Nephron (organoid): Measurements from ENCODE around the gene PPARD.
A peak's percentile ranks its signal among the peaks of the same experiment; 100 is the strongest.

ENCODE experiments used
- H3K27ac Mint-ChIP-seq, 3 experiments: 2 replicates each; pipeline ENCODE4 v1.8.0; 2020; ENCODE audit warnings: mixed read lengths in 3 of 3, mild to moderate bottlenecking in 2 of 3, moderate library complexity in 1 of 3
- H3K27me3 Mint-ChIP-seq: 2 replicates; pipeline ENCODE4 v1.8.0; 2021; ENCODE audit warnings: low read depth, mild to moderate bottlenecking, moderate library complexity, mixed read lengths
- H3K36me3 Mint-ChIP-seq: 2 replicates; pipeline ENCODE4 v1.8.0; 2020; ENCODE audit warnings: low read depth, mixed read lengths
- H3K4me1 Mint-ChIP-seq: 2 replicates; pipeline ENCODE4 v1.8.0; 2020; ENCODE audit warnings: mixed read lengths
- H3K4me3 Mint-ChIP-seq, 3 experiments: 2 replicates each; pipeline ENCODE4 v1.8.0; 2020; ENCODE audit warnings: mild to moderate bottlenecking in 3 of 3, mixed read lengths in 3 of 3, moderate library complexity in 2 of 3
- H3K9me3 Mint-ChIP-seq: 2 replicates; pipeline ENCODE4 v1.8.0; 2020; ENCODE audit warnings: mixed read lengths
- TF ChIP-seq, protein P1 (sequence below), 3 experiments: fragments of 200-600 bp; sonication (generic); IDR thresholded peaks; one replicate each; pipeline ENCODE4 v1.5.0; 2021; ENCODE audit warnings: antibody characterized with exemption in 3 of 3; ENCODE audit not compliant: unreplicated experiment in 3 of 3

Gene PPARD

DNA sequence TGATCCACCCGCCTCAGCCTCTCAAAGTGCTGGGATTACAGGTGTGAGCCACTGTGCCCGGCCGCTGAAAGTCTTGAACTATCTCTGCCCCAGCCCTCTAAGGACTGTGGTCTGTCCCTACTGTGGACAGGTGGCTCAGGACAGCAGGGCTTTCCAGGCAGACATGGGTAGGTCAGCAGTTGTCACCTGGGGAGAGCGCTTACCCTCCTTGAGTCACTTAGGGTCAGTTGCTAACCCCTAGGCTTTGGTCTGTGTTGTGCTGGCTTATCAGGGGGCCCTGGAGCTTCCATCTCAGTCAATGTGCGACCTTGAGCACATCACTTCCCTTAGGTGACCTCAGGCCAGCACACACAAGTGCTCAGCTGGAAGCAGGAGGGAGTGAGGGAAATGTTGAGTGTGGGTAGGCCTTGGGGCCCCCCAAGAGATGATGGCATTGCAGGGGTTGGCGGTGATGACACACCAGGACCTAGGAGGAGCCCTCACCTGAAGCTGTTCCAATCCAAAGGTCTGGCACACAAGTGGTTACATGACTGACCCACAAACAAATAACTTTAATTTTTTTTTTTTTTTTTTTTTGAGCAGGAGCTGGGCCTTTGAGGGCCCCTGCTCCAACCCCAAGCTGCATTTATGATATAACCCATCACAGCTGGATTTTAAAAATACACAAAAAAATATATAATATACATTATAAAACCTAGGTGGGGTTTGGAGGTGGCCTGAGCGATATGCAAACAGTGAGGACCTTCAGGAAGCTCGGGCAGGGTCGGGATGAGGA lies 130.9 kb downstream of the PPARD start:
- Mint-ChIP-seq H3K9me3 (no peaks in the 10 kb centered on the region), H3K4me3 (no peak overlapping the region), H3K27ac (peak overlapping the region in 1 of 3 experiments; percentile 49), H3K4me1 (peaks cover 34% of the 10 kb centered on the region), H3K27me3 (no peaks in the 10 kb centered on the region), H3K36me3 (peaks cover 66% of the 10 kb centered on the region)
- TF ChIP-seq, protein P1, sequence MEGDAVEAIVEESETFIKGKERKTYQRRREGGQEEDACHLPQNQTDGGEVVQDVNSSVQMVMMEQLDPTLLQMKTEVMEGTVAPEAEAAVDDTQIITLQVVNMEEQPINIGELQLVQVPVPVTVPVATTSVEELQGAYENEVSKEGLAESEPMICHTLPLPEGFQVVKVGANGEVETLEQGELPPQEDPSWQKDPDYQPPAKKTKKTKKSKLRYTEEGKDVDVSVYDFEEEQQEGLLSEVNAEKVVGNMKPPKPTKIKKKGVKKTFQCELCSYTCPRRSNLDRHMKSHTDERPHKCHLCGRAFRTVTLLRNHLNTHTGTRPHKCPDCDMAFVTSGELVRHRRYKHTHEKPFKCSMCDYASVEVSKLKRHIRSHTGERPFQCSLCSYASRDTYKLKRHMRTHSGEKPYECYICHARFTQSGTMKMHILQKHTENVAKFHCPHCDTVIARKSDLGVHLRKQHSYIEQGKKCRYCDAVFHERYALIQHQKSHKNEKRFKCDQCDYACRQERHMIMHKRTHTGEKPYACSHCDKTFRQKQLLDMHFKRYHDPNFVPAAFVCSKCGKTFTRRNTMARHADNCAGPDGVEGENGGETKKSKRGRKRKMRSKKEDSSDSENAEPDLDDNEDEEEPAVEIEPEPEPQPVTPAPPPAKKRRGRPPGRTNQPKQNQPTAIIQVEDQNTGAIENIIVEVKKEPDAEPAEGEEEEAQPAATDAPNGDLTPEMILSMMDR (IDR thresholded peaks at IDR 0.05; ENCODE audit: unreplicated experiment in 3 of 3): no peak

DNA sequence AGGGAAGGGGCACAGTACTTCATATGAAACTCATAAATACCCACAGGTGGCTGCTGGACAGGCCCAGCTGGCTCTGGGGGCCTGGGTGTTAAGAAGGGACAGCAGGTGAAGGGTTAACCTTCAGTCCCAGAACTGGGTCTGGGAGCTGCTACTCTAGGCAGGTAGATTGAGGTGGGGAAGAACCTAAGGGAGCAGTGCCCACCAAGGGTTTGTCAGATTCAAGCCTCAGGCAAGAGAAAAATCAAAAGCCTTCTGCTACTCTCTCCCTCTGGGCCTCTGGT lies 131.4 kb downstream of the PPARD start:
- Mint-ChIP-seq H3K9me3 (no peaks in the 10 kb centered on the region), H3K36me3 (peaks cover 71% of the 10 kb centered on the region), H3K27me3 (no peaks in the 10 kb centered on the region), H3K27ac (peak overlapping the region in 1 of 3 experiments; percentile 49), H3K4me1 (peaks cover 34% of the 10 kb centered on the region), H3K4me3 (no peak overlapping the region)
- TF ChIP-seq, protein P1 (IDR thresholded peaks at IDR 0.05; ENCODE audit: unreplicated experiment in 3 of 3): no peak

DNA sequence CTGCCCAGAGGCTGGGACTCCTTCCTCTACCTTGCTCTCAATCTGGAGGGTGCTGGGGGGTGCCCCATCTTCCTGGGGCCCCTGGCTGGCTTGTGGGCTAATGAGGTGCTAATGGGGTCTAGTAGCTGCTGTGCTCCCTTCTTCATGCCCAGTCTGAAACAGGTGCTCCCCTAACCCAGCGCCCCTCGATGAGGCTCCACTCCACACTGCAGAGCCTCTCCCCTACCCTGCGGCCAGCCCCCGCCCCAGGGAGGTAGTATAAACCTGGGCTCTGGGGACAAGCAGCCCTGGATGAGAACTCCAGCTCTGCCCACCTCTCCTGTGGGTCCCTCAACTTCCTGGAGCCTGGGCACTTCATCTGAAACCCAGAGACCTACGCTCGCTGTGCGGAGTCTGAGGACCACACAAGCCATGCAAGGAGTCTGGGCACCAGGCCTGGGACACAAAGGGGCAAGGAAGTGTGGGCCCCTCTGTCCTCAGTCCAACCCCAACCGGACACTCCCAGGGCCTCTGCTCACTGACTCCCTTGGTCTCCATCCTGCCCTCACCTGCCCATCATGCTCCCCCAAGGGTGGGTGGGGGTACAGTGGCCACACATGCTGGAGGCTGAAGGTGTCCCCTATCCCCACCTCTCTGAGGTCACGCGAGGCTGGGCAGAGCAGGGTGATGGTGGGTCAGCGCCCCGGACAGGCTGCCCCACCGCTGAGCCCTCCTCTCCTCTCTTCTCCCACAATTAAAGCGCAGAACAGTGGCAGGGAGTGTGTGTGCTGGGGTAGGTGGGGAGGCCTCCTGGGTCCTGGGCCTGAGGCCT lies 132.0 kb downstream of the PPARD start:
- H3K36me3 Mint-ChIP-seq: peaks cover 69% of the 10 kb centered on the region
- H3K27ac Mint-ChIP-seq: peak overlapping the region in 1 of 3 experiments; percentile 49
- TF ChIP-seq, protein P1 (IDR thresholded peaks at IDR 0.05; ENCODE audit: unreplicated experiment in 3 of 3): no peak
- no peaks in the 10 kb centered on the region for H3K9me3 Mint-ChIP-seq
- peaks cover 32% of the 10 kb centered on the region for H3K4me1 Mint-ChIP-seq
- no peak overlapping the region for H3K4me3 Mint-ChIP-seq
- H3K27me3 Mint-ChIP-seq: no peaks in the 10 kb centered on the region

DNA sequence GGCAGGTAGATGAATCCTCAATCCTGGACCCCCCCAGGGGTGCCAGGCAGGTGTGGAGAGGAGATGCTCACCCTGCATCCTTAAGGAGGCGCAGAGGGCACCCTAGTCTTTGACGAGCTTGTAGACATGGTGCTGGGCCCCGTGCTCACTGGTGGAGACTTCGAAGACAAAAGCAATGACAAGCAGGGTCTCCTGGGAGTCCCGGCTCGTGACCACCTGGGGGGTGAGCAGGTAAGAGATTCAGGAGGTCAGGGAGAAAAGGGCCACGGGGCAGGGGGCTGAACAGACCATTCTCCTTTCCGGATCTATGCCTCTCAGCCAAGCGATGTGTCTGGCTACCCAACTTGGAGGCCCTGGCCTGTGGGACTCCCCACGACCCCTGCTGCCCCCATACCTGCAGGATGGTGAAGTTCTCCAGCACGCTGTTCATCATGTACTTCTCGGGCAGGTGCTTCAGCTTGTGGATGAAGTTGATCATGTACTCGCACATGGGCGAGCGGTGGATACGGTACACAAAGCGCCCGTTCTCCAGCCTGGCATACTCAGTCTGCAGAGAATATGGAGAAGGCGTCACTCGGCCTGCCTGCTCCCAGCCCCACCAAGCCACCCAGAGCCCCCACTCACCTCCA lies 132.7 kb downstream of the PPARD start:
- Mint-ChIP-seq H3K4me3 (no peak overlapping the region), H3K27ac (no peak overlapping the region), H3K27me3 (no peaks in the 10 kb centered on the region), H3K4me1 (peaks cover 24% of the 10 kb centered on the region), H3K9me3 (no peaks in the 10 kb centered on the region), H3K36me3 (peaks cover 62% of the 10 kb centered on the region)
- TF ChIP-seq, protein P1 (IDR thresholded peaks at IDR 0.05; ENCODE audit: unreplicated experiment in 3 of 3): no peak

DNA sequence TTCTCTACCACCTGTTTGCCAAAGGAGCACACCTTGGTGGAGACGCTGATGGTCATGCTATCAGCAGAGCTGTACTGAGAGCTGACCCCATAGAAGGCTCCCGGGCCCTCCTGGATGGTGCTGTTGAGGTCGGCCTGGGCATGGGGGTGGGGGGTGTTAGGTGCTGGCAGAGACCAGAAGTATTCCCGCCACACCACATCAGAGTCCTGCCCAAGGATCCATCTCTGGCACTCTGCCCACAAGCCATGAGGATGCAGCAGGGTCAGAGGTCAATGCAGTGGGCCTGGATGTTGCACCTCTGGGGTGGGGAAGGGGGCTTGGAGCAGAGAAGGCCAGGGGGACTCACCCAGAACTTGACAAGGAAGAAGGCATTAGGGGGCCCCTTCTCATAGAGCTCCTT lies 133.2 kb downstream of the PPARD start:
- H3K27me3 Mint-ChIP-seq: no peaks in the 10 kb centered on the region
- TF ChIP-seq, protein P1 (IDR thresholded peaks at IDR 0.05; ENCODE audit: unreplicated experiment in 3 of 3): no peak
- H3K36me3 Mint-ChIP-seq: peaks cover 59% of the 10 kb centered on the region
- H3K4me1 Mint-ChIP-seq: peaks cover 19% of the 10 kb centered on the region
- H3K9me3 Mint-ChIP-seq: no peaks in the 10 kb centered on the region
- H3K27ac Mint-ChIP-seq: peak overlapping the region in 1 of 3 experiments; percentile 6
- H3K4me3 Mint-ChIP-seq: no peak overlapping the region
